B cell (primary cell): ENCODE results near the gene S100A3. TPM values are rescaled to one million over a fixed set of nuclear protein-coding genes. Genes with fewer than 3 reads are reported as not detected.
A peak's percentile ranks its signal among the peaks of the same experiment; 100 is the strongest.

Experiments
- ATAC-seq: fragments of 200-7000 bp; cut with Tn5 transposase; one replicate; pipeline ENCODE4 v1.10.0; 2021; ENCODE audit warnings: low read depth, mild to moderate bottlenecking, moderate number of reproducible peaks, moderate library complexity
- CTCF ChIA-PET: fragments of 350-600 bp; sonication (Branson Sonifier 250); formaldehyde crosslinking; loops from one replicate; lab custom pipeline; 2021; ENCODE audit warnings: antibody characterized with exemption, inconsistent platforms; lab: Charles Lee
- POLR2A ChIA-PET: fragments of 350-600 bp; sonication (Branson Sonifier 250); formaldehyde crosslinking; loops from one replicate; lab custom pipeline; 2021; ENCODE audit warnings: antibody characterized with exemption; lab: Charles Lee
- DNase-seq: peaks from one replicate; pipeline ENCODE4 v3.0.0; 2013
- H2AFZ ChIP-seq: 2 replicates; pipeline ENCODE4 v1.6.1; 2012; ENCODE audit warnings: mild to moderate bottlenecking, low read depth, low read length; ENCODE audit not compliant: insufficient read depth, poor library complexity, severe bottlenecking
- H3K27ac ChIP-seq, 2 donors: 1 replicate in 1 of 2; 2 replicates in 1 of 2; pipeline ENCODE4 v1.5.1; 2012 to 2013; ENCODE audit warnings: low read length in 2 of 2, mild to moderate bottlenecking in 2 of 2, moderate library complexity in 1 of 2
- H3K27me3 ChIP-seq, 4 experiments: fragments of 200-600 bp in 1 of 4; sonication (generic) in 1 of 4; replicated peaks in 1 of 4; 1 replicate in 2 of 4; 2 replicates in 2 of 4; pipeline versions ENCODE4 v1.6.1 to v1.7.0; 2013 to 2016; ENCODE audit warnings: low read length in 3 of 4, mild to moderate bottlenecking in 2 of 4, mixed read lengths in 1 of 4, moderate library complexity in 1 of 4; ENCODE audit not compliant: insufficient read depth in 4 of 4, control insufficient read depth in 3 of 4; ENCODE audit errors: control extremely low read depth in 1 of 4
- H3K36me3 ChIP-seq, 2 experiments: replicated peaks in 1 of 2; 1 replicate in 1 of 2; 2 replicates in 1 of 2; pipeline versions ENCODE4 v1.6.1 to v1.7.1; 2013; ENCODE audit warnings: low read length in 1 of 2; ENCODE audit not compliant: insufficient read depth in 2 of 2, control insufficient read depth in 1 of 2; ENCODE audit errors: control extremely low read depth in 1 of 2, extremely low read depth in 1 of 2
- H3K4me1 ChIP-seq, 2 donors: fragments of 200-600 bp in 1 of 2; sonication (generic) in 1 of 2; 1 replicate in 1 of 2; 2 replicates in 1 of 2; pipeline versions ENCODE4 v1.5.1 to v1.6.1; 2013 to 2017; ENCODE audit warnings: low read length in 2 of 2; ENCODE audit not compliant: control insufficient read depth in 2 of 2, insufficient read depth in 2 of 2
- H3K4me2 ChIP-seq: replicated peaks from 2 replicates; pipeline ENCODE3; 2012; ENCODE audit warnings: mild to moderate bottlenecking, low read depth, low read length; ENCODE audit not compliant: poor library complexity, severe bottlenecking
- H3K4me3 ChIP-seq, 5 experiments: fragments of 200-600 bp in 1 of 5; sonication (generic) in 1 of 5; 1 replicate in 3 of 5; 2 replicates in 2 of 5; pipeline versions ENCODE4 v1.5.1 to v1.7.0; 2011 to 2016; ENCODE audit warnings: low read length in 4 of 5, mild to moderate bottlenecking in 4 of 5, low read depth in 2 of 5, control low read depth in 1 of 5, moderate library complexity in 1 of 5; ENCODE audit not compliant: insufficient read depth in 1 of 5; ENCODE audit errors: control extremely low read depth in 1 of 5, extremely low read depth in 1 of 5
- H3K79me2 ChIP-seq: fragments of 200-600 bp; sonication (generic); one replicate; pipeline ENCODE4 v1.6.0; 2016; ENCODE audit warnings: low read length; ENCODE audit not compliant: control insufficient read depth, insufficient read depth
- H3K9ac ChIP-seq: fragments of 200-600 bp; sonication (generic); 2 replicates; pipeline ENCODE4 v1.6.1; 2017; ENCODE audit warnings: mild to moderate bottlenecking, low read length, moderate library complexity
- H3K9me3 ChIP-seq, 3 donors: one replicate each; pipeline versions ENCODE4 v1.6.1 to v1.7.1; 2013; ENCODE audit warnings: low read length in 2 of 3; ENCODE audit not compliant: control insufficient read depth in 2 of 3, insufficient read depth in 1 of 3; ENCODE audit errors: control extremely low read depth in 1 of 3
- H4K20me1 ChIP-seq: 2 replicates; pipeline ENCODE4 v1.6.0; 2012; ENCODE audit warnings: mild to moderate bottlenecking, low read length; ENCODE audit not compliant: insufficient read depth, control insufficient read depth, poor library complexity, severe bottlenecking
- H3K27ac Mint-ChIP-seq: one replicate; pipeline ENCODE4 v1.8.0; 2021; ENCODE audit warnings: mixed read lengths
- H3K27me3 Mint-ChIP-seq: one replicate; pipeline ENCODE4 v1.8.0; 2021; ENCODE audit warnings: mixed read lengths
- H3K4me1 Mint-ChIP-seq: one replicate; pipeline ENCODE4 v1.8.0; 2021; ENCODE audit warnings: mixed read lengths
- H3K4me3 Mint-ChIP-seq: one replicate; pipeline ENCODE4 v1.8.0; 2021; ENCODE audit warnings: mixed read lengths
- H3K9me3 Mint-ChIP-seq: one replicate; pipeline ENCODE4 v1.8.0; 2022; ENCODE audit warnings: mixed read lengths; ENCODE audit not compliant: insufficient read depth
- CTCF ChIP-seq: fragments of 200-600 bp; IDR thresholded peaks from one replicate; pipeline ENCODE4 v1.8.0; 2022; ENCODE audit warnings: antibody characterized with exemption, mild to moderate bottlenecking
- EZH2 ChIP-seq: IDR thresholded peaks from 2 replicates; pipeline ENCODE4 v1.6.1; 2012; ENCODE audit warnings: borderline replicate concordance, low read depth, mild to moderate bottlenecking, moderate library complexity, low read length; ENCODE audit not compliant: insufficient read depth, poor library complexity, severe bottlenecking
- WGBS: methylation state at CpG from one replicate; pipeline ENCODE4 v1.1.5; 2013; ENCODE audit warnings: missing lambda C conversion rate; ENCODE audit not compliant: insufficient coverage; 5-methylcytosine and 5-hydroxymethylcytosine counted together
- intact Hi-C: fragments of 100-400 bp; cut with micrococcal nuclease; formaldehyde crosslinking; loops from one replicate; pipeline ENCODE4 v1.10.0; 2022
- polyA plus RNA-seq: library from polyadenylated mRNA; depleted of rRNA; stranded (reverse); fragments of >200 nt; gene quantifications from 2 replicates; pipeline ENCODE4 v1.2.3, GENCODE V29; 2012
- total RNA-seq, 2 donors: library from RNA; stranded (reverse); fragments of 120-200 nt in 1 of 2; gene quantifications; 1 replicate in 1 of 2; 2 replicates in 1 of 2; pipeline versions ENCODE4 v1.2.3 to v1.2.4, GENCODE V29; 2013 to 2022

The S100A3 gene
- total and polyA plus RNA-seq, 2 donors (not counting 1 experiment from before 2014, with no cell fraction given), result not detected

GRCh38 chr1:153533689-153534201 is 15.3 kb downstream of the S100A3 start:
- Histone ChIP-seq H3K36me3 (peaks cover 0 to 4% of the 10 kb centered on the region in 2 experiments), H2AFZ (no peak overlapping the region), H3K4me2 (peak overlapping the region; percentile 51), H3K9ac (no peak overlapping the region), H4K20me1 (no peaks in the 10 kb centered on the region), H3K79me2 (peaks cover 10% of the 10 kb centered on the region), H3K27ac (no peak overlapping the region), H3K4me3 (no peak overlapping the region), H3K27me3 (no peaks in the 10 kb centered on the region), H3K4me1 (peaks cover 38 to 48% of the 10 kb centered on the region in 2 donors), H3K9me3 (no peaks in the 10 kb centered on the region)
- intact Hi-C loops, result loop anchor here (1.0 to 10.0 kb wide), 4 partner anchors 35 to 141 kb away; partner anchors contain the start of genes CHTOP, ILF2 and NPR1
- TF ChIP-seq EZH2 (no peak), CTCF (no peak)
- DNase-seq (no peak), ATAC-seq (no peak)
- H3K4me1 Mint-ChIP-seq, result peaks cover 41% of the 10 kb centered on the region
- POLR2A ChIA-PET, result interaction anchor here (1.6 to 1.8 kb wide), 2 partner anchors 32 to 64 kb away, joined by 5 read pairs; partner anchors contain the start of gene S100A2
- CTCF ChIA-PET, result interaction anchor here (0.7 to 10.9 kb wide), 16 partner anchors 7 to 144 kb away, joined by 3 to 189 read pairs (median 4); partner anchors contain the start of genes S100A2, S100A3, S100A4 and S100A5
- 87% methylated on average over 10 of the region's 13 CpGs for WGBS
- H3K9me3 Mint-ChIP-seq, result no peaks in the 10 kb centered on the region
- peak overlapping the region; percentile 50 for H3K27ac Mint-ChIP-seq
- H3K27me3 Mint-ChIP-seq, result no peaks in the 10 kb centered on the region
- peak overlapping the region; percentile 41 for H3K4me3 Mint-ChIP-seq
